HS-5 (cell line): ENCODE data around the gene WFIKKN2.
"Not testable (repeated sequence)": the region's sequence is repeated elsewhere in the genome, so short reads cannot be mapped to it uniquely, and the experiment has no call there.

Experiments
- DNase-seq: peaks from one replicate; pipeline ENCODE4 v3.0.0-alpha.2; 2012; ENCODE audit warnings: low read depth

The WFIKKN2 gene

DNA sequence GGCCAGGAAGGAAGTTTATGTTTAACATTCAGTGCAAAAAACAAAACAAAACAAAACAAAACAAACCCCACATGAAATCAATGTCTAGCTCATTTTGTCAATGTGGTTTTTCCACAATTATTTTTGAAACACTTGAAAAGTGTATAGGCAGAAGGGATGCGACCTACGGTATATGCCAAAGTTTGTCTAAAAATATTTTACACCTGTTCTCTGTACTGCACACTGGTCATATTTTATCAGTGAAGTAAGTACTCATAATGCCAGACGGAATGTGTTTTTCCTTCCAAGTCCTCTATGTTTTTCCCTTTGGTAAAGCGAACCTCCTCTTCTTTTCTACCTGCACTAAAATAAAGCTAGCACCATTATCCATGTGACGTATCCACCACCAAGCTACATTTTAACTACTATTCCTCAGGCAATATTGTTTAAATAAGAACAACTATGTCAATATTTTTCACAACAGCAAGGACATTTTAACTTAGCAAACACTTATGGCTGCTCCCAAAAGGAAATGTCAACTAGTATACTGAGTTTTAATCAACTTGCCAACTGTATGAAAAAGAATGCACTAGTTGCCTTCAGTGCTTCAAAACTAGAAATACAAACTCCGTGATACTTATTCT, 20.4 kb downstream of the WFIKKN2 start:
- no peak for DNase-seq

DNA sequence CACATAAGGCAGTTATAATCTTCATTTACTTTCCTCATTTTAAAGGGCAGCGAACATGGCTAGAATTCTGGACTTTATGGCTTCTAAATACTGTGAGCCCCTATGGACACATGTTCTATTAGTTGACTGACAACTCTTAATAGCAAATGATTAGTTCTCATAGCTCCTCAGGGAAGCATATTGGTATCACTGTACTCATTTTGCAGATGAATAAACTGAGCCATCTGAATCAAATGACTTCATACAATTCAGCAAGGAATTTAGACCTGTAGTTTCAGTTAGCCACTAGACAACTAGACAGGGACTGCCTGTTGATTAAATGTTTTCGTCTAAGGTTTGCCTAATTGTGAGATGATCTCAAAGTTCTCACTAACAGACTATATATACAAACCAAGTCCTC, 21.0 kb downstream of the WFIKKN2 start:
- DNase-seq: no peak

DNA sequence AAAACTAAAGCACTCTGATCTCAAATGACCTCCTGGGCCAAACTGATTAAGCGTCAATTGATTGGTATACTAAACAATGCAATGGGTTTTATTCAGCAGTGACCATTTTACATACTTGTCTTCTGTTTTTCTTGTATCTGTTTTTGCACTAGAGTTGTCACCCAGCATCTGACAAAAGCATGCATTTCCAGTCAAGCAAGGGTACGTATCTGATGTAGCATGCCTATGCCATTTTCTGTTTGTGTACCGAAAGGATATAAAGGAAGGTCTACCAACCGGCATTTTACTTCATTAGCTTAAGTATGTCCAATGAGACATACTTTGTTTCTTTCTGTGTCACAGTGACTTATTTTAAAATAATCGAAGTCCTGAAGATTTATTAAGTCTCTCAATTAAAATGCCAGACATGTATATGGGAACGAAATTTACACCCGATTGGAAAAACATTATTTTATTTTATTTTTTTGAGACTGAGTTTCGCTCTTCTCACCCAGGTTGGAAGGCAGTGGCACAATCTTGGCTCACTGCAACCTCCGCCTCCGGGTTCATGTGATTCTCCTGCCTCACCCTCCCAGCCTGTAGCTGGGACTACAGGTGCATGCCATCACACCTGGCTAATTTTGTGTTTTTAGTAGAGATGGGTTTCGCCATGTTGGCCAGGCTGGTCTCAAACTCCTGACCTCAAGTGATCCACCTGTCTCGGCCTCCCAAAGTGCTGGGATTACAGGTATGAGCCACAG, 23.3 kb downstream of the WFIKKN2 start:
- no peak for DNase-seq

DNA sequence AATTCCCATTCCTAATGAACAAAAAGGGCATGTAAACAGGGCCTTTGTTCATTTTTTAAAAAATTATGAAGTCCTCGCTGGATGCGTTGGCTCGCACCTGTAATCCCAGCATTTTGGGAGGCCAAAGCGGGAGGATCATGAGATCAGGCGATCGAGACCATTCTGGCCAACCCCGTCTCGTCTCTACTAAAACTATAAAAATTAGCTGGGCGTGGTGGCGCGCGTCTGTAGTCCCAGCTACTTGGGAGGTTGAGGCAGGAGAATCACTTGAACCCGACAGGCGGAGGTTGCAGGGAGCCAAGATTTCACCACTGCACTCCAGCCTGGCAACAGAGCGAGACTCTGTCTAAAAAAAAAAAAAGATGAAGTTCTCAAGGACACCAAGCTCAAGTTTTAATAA, 24.3 kb downstream of the WFIKKN2 start:
- not testable (repeated sequence) for DNase-seq

DNA sequence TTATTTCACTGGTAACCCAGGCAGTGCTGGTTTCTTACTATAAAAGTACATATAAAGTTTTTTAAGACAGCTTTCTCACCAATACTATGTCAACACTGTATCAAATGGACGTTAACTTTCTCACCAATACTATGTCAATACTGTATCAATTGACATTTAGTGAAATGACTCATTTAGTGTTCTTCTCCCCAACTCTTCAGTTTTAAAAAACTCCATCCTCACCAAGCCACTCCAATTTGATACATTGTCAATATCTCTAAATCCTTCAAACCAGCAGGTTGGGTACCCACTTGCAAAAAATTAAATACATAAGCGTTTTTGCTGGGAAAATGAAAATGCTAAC, 25.9 kb downstream of the WFIKKN2 start:
- no peak for DNase-seq

DNA sequence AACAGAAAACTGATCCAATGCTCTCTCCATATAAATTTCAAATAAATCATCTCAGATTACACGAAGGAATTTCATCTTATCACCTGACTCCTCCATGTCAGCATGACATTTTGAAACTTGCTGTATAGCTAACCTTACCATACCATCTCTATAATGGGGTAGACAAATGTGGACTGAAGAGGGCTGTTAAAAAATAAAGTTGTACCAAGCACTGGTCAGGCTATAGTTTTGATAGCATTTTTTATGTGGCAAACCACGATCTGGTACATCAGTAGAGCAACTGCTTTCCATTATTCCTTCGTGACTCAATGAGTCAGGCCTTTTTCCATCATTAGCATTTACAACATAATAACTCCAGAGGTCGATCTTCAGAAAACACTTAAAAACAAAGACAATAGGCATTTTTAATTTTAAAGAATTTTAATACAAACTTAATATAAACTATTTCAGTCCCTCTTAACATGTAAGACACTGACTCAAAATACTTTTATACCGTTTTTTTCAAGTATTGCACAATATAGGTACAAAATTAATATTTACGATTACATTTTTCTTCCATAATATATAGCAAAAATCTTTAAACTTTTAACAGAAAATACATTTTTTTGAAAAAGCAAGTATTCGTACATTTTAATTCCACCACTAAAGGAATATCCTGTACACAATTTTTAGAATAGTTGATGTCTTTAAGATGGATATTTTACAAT, 26.6 kb downstream of the WFIKKN2 start:
- DNase-seq: no peak

GRCh38 chr17:50863221-50863843, 27.9 kb downstream of the WFIKKN2 start:
- no peak for DNase-seq

GRCh38 chr17:50863931-50864330, 28.5 kb downstream of the WFIKKN2 start:
- DNase-seq: no peak

DNA sequence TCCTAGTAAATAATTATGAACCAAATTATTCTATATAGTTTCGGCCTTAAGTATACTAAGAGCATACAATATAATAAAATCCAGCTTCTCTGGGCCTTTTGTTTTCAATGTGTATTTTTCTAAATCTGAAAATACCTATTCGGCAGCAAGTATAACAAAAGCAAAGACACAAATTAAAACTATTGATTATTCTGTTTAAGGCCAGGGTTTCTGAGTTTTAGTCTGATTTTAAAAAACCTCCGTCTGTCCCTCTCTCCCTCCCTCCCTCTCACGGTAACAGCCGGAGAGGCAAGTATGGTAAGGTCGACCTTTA, 29.3 kb downstream of the WFIKKN2 start:
- no peak for DNase-seq

DNA sequence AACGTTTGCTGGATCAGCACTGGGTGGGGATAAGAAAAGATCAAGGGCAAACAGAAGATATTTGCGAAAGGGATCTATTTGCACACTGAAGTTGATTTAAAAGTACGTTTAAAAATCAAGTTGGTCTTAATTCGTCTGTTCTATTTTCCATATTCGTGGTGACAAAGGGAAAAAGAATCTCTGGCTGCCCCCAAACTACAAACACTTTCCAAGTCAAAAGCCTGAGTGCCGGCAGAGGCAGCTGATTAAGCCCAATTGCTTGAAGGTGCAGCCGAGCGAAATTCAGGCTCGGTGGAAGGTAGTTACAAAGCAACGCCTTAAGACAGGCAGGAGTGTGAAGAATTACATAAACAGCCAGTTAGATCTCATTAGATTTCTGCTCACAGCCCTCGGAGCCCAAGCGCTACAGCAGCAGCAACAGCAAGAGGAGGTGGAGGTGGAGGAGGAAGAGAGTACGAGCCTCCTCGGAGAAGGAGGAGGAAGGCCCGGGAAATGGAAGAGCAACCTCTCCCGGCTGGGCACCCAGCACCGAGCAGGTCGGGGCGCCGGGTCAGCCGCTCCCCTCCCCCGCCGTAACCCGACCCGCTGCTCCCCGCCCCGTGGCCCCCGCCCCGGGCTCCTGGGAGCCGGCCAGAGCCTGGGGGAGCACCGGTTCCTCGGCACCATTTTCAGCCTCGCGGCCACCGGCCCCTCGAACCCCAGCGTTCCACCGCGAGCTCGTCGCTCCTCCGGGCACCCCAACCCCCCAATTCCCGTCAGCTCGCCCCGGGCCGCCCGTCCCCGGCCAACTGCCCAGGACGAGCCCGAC, 29.9 kb downstream of the WFIKKN2 start:
- DNase-seq: no peak

DNA sequence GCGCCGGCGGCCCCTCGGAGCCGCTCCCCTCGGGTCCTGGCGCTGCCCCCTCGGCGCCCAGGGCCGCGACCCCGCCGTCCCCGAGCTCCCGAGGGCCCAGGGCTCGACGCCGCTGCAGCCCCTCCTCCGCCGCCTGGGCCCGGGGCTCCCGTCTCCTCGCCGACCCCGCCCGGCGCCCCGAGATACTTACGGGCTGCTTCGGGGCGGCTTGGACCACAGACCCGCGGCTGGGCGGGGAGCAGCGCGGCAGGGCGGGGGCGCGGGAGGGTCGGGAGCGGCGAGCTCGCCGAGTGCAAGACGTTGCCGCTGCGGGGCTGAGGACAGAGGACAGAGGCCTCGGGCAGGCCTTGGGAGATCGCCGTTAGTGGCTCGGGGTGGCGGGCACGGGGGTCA, 30.5 kb downstream of the WFIKKN2 start:
- no peak for DNase-seq

- peak; percentile 78 for DNase-seq
Observed at GRCh38 chr17:50866261-50866949, 31.0 kb downstream of the WFIKKN2 start, which contains the start of gene TOB1. Gene TOB1, minus strand, starts transcription at chr17:50866354. Its CDS starts 2,337 bp downstream, at chr17:50864017.

DNA sequence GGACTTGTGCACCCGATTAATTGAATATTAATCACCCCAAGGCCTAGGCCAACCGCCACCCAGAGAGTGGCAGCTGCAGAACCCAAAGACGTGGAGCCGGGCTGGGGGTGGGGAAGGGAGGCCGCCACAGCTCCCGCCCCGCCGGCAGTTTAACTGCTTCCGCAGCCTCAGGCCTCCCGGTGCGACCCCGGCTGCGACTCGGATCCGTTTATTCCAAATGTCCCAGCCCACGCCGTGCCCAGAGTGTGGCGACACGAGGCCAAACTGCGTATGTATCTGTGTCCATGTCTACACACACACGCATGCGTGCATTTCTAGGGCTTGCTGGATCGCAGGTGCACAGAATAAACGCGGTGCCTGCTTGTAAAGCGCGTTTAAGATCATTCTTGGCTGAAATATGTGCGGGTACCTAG, 31.6 kb downstream of the WFIKKN2 start:
- no peak for DNase-seq

DNA sequence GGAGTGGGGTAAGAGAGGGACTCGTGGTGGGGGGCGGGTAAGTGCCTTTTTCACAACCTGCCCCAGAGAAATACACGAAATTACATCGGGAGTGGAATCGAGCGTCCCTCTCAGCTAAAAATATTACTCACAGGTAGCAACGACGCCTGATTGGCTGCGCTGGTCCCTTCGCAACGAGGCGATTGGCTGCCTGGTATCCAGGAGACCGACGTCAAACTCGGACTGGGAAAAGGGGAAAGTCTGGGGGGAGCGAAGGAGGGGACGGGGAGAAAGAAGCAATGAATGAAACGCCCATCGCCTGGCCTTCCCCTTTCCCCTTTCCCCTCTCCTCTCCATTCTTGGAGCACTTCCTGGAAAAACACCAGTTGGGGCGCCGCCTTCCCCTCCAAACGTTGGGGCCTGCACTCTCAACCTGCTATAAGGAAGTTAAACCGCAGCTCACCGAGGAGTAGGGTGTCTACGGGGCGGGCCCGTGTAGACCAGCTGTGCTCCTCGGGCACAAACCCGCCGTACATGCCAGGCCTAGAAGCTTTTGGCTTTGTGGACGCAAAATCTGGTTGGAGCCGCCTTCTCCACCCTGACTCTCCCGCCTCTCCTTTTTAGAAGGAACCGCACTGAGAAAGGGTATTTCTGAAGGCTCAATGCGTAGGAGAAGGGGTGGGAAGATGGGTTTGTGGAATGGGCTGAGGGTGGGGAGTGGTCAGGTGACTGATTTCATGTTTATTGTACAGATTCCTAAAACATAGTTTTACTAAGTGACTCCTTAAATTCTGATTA, 32.2 kb downstream of the WFIKKN2 start:
- DNase-seq: peak; percentile 93

DNA sequence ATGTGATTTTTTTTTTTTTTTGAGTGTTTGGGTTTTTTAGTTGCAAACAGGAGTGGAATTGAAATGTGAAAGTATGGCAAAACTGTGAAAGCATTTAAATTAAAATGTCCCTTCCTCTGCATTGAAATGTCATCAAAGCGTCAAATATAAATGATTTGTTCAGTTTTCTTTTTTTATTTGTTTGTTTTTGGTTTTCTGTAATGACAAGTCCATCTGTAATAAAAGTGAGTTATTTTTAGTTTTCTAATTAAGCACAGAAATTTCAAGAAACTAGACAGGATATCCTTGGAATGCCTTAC, 32.7 kb downstream of the WFIKKN2 start:
- DNase-seq: no peak

GRCh38 chr17:50868602-50869001, 33.2 kb downstream of the WFIKKN2 start:
- no peak for DNase-seq

DNA sequence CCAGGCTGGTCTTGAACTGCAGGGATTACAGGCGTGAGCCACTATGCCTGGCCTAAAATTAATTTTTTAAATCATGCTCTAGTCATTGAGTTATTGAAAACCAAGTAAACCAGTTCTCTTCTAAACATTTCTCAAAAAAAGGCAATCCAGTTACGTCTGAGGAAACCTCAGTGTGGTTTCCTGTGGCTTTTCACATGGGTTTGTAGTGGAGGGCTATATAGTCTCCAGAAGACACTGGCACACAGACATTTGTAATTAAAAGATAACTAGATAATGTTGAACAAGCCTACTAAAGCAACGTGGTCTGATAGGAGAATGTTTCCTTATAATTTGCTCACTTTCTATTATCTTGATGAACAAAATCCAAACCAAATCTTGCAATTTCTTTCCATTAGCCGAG, 36.0 kb downstream of the WFIKKN2 start:
- no peak for DNase-seq

GRCh38 chr17:50871898-50872297, 36.5 kb downstream of the WFIKKN2 start:
- DNase-seq: no peak

GRCh38 chr17:50872710-50873424, 37.5 kb downstream of the WFIKKN2 start:
- peak; percentile 29 for DNase-seq

DNA sequence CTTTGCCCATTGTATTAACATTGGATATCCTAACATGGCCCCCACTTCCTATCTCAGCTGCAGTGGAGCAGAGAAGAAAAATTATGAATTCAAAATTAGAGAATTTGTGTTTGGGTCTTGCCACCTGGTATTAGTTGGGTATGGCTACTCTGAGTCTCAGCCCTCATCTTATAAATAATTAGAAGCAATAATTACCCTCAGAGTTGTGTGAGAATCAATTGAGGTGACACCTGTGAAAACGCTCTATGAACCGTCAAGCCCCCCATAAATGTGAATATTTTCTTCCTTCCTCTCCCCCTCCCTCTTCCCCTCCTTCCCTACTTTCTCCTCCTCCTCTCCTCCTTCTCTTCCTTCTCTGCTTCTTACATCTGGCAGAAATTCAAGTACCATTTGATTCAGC, 39.7 kb downstream of the WFIKKN2 start:
- no peak for DNase-seq
